SKM-1 (cell line): ENCODE results near the gene DRD5.
A peak's percentile ranks its signal among the peaks of the same experiment; 100 is the strongest.
"Not testable (repeated sequence)": the region's sequence is repeated elsewhere in the genome, so short reads cannot be mapped to it uniquely, and the experiment has no call there.

ENCODE experiments used
- DNase-seq: peaks from one replicate; lab custom pipeline; 2025; ENCODE audit not compliant: unreplicated experiment; lab: John Stamatoyannopoulos, UW

DRD5 gene

DNA sequence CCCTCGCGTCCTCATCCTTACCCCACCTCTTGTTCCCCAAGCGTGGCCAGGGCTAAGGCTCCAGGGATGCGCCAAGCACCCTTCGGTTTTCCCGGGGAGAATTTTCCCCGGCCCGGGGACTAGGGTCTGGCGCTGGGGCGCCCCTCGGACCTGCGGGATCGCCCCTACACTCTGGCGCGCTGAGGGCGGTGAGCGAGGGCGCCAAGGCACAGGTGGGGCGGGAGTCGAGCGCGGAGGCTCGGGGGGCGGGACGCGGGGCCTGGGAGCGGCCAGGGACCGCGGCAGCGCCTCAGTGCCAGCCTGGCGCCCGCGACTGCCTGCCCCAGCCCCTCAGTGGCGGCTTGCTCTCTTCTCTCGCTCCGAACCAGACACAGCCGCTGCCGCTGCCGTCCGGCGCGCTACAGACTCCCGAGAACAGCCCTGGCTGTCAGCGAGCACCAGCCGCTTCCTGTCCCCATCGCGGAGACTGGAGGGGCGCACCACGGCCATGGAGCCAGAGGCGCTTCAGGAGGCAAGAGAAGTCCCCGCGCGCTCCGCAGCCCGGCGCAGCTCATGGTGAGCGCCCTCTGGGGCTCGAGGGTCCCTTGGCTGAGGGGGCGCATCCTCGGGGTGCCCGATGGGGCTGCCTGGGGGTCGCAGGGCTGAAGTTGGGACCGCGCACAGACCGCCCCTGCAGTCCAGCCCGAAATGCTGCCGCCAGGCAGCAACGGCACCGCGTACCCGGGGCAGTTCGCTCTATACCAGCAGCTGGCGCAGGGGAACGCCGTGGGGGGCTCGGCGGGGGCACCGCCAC lies at the start of gene DRD5:
Gene DRD5, plus strand, starts transcription at position 292 of the 793 bp plus-strand sequence. Its CDS starts 396 bp downstream, at position 688.
- DNase-seq: no peak

DNA sequence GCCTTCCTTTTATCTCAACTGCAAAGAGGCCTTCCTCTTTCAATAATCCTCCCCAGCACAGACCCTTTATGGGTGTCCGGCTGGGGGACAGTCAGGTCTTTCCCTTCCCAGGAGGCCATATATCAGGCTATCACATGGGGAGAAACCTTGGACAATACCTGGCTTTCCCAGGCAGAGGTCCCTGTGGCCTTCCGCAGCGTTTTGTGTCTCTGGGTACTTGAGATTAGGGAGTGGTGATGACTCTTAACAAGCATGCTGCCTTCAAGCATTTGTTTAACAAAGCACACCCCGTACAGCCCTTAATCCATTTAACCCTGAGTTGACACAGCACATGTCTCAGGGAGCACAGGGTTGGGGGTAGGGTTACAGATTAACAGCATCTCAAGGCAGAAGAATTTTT lies 49.2 kb upstream of the DRD5 start:
- DNase-seq: not testable (repeated sequence)

DNA sequence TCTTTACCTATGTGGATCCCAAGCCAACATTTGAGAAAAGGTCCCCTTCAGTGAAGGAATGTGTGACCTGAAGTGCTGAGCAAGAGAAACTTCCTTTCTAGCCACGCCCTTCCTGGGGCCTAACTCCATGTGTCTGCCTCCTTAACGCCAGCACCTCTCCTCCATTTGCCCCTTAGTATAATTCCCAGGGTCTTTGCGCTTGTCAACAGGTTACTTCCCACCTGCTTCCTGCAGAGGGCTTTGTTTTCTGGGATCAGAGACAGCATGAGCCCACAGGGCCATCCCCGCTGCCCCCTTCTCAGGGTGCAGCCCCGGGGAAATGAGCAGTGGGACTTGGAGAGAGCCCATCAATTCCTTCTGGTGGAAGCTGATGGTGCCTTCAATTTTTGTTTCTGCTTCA lies 45.9 kb upstream of the DRD5 start:
- no peak for DNase-seq

DNA sequence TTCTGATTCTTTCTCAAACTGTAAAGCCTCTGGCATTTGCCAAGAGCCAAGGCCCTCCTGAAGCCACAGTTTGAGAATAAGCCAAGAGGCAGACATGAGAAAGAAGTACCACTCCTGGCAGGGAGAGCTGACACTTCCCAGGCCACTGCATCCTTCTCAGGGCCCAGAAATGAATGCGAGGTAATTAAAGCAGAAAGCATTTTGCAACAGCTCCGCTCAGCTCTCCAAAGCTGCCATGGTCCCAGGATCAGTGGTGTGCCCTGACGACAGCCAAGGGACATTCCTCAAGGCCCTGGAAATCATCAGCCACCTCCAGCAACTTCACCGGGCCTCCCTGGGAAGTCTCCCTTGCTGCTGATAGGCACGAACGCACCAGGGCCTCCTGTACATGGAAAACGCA lies 44.2 kb upstream of the DRD5 start:
- DNase-seq: not testable (repeated sequence)

DNA sequence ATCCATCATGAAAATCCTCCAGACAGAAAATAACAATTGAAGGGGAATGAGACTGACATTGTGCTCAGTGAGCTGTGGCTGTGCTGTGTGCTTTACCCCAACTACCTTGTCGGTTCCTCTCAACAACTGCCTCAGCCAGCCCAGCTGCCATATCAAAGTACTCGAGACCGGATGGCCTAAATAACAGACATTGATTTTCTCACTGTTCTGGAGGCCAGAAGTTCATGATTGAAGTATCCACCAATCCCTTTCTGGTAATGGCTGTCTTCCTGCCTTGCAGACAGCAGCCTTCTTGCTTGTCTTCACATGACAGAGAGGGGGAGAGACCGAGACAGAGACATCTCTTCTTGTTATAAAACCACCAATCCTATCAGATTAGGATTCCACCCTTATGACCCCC lies 37.6 kb upstream of the DRD5 start:
- not testable (repeated sequence) for DNase-seq

DNA sequence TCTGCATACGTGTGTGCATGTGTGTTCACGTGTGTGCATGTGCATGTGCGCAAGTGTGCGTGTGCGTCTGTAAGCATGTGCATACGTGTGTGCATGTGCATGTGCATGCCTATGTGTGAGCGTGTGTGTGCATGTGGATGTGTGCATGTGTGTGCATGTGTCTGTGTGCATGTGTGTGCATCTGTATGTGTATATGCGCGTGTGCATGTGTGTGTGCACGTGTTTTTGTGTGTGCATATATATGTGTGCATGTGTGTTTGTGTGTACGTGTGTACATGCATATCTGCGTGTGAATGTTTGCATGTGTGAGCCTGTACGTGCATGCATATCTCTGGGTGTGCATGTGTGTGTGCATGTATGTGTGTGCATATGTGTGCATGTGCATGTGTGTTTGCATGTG lies 35.7 kb upstream of the DRD5 start:
- DNase-seq: no peak

DNA sequence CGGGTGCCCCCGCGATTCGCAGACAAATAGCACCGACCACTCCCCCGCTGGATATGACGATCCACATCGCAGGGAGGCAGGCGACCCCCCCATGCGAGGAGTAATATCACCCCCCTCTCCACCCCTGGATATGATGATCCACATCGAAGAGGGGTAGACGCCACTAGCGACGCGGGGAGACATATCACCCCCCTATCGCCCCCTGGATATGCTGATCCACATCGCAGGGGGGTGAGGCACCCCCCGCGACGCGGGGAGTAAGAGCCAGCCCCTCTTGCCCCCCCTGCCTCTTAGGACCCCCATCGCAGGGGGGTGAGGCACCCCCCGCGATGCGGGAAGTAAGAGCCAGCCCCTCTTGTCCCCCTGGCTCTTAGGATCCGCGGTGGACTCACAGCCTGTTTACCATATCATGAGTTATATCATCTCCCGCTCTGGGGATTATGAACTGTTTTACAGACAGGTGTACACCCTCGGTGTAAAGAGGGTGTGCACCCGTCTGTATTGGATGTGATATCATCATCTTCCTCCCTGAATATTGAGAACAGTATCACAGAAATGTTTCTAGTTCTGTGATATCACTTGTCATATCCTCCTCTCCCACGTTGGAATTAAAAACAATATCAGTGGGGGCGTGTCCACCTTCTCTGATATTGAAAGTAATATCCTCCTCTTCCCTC lies 22.7 kb upstream of the DRD5 start:
- no peak for DNase-seq

DNA sequence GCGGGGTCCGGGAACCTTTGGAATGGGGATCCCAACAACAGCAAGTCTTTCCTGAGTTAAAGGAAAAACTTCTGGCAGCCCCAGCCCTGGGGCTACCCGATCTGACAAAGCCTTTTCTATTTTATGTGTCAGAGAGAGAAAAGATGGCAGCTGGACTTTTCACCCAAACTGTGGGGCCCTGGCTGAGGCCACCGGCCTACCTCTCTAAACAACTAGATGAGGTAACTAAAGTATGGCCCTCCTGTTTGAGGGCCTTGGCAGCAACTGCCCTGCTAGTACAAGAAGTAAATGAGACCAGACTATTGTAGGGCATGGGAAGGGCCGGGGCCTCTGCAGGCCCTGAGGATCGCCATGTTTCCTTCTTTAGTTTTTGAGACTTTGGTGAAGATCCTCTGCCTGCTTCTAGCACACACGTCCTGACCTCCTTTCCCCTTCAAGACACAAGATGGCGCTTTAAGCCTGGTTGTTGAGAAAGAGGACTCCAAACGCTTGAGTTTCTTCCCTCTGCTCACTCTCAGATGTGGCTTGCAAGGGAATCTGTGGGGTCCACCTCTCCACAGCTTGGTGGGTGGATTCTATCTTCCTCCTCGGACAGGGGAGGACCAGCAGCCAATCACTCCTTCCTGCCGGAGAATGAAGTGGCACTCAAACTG lies 18.5 kb upstream of the DRD5 start:
- DNase-seq: peak; percentile 74

DNA sequence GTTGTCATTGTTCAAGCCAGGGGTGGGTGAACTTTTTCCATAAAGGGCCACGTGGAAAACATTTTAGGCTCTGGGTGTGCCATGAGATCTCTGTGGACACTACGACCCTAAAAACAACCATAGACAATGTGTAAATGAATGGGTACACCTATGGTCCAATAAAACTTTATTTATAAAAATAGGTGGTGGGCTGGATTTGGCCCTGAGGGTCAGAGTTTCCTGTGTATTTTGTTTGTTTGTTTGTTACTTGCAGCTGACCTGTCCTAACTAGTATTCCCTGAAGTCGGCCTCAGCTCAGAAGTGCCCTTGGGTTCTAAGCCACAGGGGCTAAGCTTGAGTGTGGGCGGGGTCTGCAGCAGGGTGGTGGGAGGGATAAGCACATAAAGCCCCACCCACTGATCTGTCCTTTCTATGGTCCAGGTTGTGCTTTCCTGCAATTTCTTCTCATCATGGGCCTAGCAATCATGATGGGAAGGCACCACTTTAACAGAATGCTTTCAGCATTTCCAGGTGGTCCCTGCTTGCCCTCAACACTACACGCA lies 17.2 kb upstream of the DRD5 start:
- no peak for DNase-seq

DNA sequence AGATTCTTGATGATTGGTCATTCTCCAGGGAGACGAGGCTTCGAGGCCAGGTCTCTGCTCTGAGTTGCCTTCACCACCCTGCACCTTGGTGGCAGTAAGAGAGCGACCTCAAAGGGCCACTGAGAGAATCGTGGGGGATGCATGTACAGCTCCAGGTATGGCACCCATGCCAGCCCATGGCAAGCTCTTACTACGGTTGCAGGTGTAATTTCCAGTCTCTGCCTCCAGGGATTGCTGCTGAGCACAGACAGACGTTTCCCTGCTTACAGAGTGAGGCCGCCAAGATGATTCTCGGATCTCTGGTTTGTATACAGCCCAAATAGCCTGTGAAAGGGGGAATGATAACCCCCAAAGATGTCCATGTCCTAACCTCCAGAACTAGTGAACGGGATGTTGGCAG lies 16.3 kb upstream of the DRD5 start:
- DNase-seq: peak; percentile 15

DNA sequence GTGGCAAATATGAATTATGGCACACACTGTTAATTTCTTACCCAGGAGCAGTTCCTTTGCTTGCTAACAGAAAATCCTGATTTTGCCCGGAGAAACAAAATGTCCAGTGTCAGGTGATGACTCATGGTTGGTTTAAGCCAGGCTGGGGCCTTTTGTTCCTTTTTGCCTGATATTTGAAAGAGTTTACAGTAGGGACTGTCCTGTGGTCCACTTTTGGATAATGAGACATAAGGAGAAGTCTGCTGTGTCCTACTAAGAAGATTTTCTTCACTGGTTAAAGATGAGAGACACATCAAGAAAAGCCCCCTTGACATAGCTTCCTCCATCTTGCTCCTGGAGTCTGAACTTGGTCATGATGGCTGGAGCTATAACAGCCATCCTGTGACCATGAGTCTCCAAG lies 12.1 kb upstream of the DRD5 start:
- no peak for DNase-seq

DNA sequence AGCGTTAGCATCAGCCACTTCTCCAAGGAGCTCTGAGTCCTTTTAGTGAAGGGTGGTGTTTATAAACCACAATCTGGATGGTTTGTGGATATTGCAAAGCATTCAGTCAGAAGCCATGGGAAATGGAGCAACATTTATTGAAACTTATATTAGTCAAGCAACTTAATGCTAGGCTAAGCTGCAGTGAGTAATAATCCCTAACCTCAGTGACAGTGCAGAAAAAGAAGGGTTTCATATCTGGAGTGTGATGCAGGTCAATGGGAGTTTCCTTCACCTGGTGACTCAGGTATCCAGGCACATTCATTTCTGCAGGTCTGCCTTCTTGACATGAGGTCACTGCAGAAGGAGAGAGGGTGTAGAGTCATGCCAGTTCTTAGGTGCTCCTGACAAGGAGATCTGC lies 10.4 kb upstream of the DRD5 start:
- no peak for DNase-seq

DNA sequence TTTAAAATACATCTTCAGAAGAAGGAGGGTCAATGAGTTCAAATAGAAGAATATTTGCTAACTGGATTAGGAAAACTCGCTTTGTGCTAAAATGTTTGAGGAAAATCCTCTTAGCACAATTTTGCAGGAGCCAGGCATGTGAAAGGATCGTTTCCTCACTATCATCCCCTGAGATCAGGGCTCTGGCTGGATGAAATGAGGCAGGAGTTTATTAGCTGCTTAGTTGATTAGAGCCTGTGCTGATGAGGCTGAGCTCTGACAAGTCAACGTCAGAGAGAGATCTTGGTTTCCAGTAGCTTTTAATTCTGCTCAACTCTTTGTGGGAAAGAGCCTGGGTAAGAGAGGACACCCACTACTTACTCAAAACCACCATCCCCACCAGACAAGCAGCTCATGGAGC lies 8.0 kb upstream of the DRD5 start:
- DNase-seq: no peak

DNA sequence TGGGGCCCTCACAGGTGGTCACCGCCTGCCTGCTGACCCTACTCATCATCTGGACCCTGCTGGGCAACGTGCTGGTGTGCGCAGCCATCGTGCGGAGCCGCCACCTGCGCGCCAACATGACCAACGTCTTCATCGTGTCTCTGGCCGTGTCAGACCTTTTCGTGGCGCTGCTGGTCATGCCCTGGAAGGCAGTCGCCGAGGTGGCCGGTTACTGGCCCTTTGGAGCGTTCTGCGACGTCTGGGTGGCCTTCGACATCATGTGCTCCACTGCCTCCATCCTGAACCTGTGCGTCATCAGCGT lies 652 bp downstream of the DRD5 start:
- no peak for DNase-seq

DNA sequence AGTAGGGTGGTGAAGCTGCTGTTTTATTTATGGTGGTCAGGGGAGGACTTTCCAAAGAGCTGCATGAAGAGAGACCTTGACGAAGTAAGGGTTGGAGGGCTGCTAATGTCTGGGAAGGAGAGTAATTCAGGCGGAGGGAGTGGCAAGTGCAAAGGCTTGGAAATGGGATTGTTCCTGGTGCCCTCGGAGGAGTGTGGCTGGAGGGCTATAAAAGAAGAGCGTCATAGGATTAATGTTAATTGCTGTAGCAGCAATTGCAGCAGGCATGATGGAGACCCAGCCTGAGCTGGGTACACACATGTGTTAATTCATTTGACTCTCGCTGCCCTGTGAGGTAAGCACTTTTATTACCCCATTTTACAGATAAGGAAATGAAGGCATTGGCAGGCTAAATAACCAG lies 4.5 kb downstream of the DRD5 start:
- not testable (repeated sequence) for DNase-seq

DNA sequence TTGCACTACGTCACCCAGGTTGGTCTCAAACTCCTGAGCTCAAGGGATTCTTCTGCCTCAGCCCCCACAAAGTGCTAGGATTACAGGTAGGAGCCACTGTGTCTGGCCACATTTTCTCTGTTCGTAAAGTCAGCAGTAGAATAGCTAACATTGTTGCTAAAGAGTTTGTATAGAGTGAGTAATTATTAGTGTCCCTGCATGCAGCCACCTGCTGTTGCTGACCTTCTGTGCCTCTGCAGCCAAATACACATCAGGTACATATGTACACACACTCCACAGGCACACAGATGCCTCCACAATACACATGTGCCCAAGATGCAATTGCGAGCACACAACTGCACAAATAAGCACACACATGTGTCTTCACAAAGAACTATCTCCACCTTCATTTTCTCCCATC lies 10.9 kb downstream of the DRD5 start:
- no peak for DNase-seq

DNA sequence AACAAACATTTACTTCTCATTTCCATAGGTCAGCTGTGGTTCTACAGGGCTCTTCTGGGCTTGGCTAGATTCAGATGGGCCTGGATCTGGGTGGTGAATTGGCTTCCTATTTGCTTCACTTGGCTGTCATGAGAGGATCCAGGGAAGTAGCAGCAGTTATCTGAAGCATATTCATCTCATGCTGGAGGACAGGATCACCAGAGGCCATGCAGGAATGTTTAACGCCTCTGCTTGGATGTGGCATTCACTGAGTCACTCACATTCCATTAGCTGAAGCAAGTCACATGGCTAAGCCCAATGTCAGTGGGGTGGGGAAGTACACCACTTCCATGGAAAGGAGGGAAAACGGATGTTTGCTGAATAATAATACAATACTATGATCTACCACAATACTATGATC lies 15.2 kb downstream of the DRD5 start:
- not testable (repeated sequence) for DNase-seq

DNA sequence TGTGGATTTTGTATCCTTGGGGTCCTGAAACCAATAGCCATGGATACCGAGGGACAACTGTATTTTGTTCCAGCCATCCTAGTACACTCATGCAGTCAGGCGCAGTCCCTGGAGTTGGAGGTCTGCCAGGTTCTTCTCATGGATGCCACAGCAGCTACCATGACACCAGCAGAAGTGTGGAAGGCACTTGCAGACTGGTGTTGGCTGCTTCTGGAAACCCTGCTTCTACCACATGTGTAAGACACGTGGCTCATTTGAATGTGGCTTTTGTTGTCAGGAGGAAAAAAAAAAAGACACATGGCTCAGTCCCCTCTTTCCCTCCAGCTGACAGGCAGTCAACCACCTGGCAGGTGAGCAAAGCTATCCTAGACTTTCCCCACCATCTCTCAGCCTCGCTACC lies 19.4 kb downstream of the DRD5 start:
- no peak for DNase-seq

DNA sequence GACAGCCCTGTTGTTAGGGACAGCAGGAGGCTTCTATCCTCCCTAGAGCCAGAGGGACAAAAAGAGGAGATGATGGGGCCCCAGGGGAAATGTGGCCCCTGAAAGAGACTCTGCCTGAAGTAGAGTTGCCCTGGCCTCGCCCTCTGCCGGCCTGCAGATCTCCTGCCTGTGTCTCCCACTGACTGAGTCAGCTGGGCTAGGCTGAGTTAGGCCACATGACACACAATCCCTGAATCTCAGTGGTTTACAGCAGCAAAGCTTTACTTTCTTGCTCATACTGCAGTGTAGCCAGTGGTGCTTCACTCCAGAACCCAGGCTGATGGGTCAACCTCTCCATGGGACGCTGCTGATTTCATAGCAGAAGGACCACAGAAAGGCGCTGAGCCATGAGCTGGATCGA lies 23.5 kb downstream of the DRD5 start:
- DNase-seq: no peak

DNA sequence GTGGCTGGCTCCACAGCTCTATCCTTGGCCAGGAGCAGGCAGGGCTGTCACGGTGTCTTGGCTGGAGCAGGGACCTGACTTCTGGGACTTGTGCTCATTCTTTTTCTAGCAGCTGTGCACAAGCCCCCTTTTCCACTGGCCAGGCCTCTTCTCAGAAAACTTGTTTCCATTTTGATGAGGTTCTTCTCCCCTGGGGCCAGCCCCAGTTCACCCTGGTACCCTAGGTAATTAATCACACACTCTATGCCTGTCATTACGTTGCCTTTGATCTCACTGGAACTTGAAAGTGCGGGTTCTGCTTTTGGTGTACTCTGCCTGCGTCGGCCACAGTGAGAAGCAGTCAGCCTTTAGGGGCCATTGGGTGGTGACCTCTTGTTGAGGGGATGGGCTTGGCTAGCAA lies 26.6 kb downstream of the DRD5 start:
- no peak for DNase-seq

DNA sequence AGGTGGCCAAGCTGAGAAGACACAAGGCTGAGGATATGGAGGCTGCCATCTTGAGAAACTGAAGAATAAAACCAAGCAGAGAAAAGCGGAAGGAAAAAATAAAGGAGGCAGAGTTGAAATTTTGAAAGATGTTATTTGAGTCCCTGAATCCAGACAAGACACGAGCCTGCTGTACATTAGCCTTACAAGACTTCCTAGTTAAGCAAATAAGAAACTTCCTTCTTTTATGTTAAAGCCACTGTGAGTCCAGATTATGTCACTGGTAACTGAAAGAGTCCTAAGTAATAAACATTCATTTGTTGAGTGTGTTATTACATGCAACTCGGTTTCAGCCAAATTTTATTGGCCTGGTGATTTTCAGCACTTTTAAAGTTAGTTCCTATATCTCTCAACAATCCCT lies 30.4 kb downstream of the DRD5 start:
- DNase-seq: peak; percentile 89
